HG02840 (cell line): ENCODE data around the gene OR10H5.
"Not testable (repeated sequence)": the region's sequence is repeated elsewhere in the genome, so short reads cannot be mapped to it uniquely, and the experiment has no call there.

Experiments
- ATAC-seq: cut with Tn5 transposase; IDR thresholded peaks from one replicate; pipeline ENCODE4 v1.9.1; 2021; ENCODE audit warnings: mild to moderate bottlenecking, moderate library complexity, moderate number of reproducible peaks; ENCODE audit not compliant: unreplicated experiment, low FRiP score

The OR10H5 gene, protein sequence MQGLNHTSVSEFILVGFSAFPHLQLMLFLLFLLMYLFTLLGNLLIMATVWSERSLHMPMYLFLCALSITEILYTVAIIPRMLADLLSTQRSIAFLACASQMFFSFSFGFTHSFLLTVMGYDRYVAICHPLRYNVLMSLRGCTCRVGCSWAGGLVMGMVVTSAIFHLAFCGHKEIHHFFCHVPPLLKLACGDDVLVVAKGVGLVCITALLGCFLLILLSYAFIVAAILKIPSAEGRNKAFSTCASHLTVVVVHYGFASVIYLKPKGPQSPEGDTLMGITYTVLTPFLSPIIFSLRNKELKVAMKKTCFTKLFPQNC

DNA sequence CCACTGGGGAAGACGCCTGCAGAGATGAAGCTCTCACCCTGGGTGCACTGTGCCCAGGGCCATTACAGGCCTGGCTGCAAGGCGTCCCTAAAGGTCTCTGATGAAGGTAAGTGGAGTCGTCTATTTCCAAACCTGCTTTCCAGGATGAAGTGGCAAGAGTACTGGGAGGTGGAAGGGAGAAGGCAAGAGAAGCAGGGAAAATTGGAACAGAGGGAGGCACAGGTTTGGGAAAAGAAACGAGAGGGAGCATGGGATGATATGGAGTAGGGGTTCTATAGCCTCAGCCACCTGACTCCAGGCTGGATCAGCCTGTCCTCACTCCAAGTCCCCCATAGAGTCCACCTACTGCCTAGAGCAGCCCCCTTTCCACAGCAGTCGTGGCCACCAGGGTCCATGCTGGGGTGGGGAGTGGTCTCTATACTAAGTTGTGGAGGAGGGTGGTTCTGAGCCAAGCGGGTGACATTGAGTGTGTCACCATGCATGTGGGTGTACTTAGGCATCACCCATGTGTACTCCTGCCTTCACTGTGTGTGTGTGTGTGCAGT, at the start of gene OR10H5:
Gene OR10H5, plus strand, starts transcription at position 51 of the 545 bp plus-strand sequence. CDS start 6,388 bp downstream, outside the sequence.
- ATAC-seq: no peak

DNA sequence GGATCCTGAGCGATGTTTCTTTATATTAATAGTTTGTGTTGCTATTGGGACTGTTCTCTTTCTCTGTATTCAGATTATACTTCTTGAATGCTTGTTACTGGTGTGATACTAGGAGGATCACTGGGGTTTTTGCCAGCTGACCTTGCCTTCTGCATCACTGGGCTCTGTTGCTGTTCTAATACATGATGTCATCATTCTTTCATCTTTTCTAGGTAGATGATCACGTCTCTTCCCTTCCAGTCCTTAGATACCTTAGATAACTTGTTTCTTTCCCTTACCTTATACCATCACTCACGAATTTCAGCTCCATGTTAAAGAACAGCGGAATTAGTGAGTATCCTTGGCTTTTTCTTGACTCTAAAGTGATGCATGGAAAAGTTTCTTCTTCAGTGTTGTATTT, 49.7 kb upstream of the OR10H5 start, which contains the start of gene OR10H3:
Gene OR10H3, plus strand, starts transcription at position 264 of the 400 bp plus-strand sequence. CDS start 3,408 bp downstream, outside the sequence.
- no peak for ATAC-seq

DNA sequence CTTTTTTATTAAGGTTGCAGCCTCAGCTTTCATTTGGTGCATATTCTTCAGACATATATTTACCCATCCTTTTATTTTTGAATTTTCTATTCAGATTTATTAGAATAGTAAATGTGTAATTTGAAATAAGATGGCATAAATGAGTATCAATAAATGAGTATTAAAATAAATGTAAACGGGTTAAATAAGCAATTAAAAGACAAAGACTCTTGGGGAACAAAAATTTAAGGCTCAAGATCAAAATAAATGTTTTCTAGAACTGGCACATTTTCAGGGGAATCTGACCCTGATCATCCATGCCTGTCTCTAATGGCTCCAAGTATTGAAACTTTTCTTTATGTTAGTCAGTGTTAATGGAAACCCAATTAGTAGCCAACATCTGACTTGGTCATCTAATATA, 46.7 kb upstream of the OR10H5 start:
- no peak for ATAC-seq

DNA sequence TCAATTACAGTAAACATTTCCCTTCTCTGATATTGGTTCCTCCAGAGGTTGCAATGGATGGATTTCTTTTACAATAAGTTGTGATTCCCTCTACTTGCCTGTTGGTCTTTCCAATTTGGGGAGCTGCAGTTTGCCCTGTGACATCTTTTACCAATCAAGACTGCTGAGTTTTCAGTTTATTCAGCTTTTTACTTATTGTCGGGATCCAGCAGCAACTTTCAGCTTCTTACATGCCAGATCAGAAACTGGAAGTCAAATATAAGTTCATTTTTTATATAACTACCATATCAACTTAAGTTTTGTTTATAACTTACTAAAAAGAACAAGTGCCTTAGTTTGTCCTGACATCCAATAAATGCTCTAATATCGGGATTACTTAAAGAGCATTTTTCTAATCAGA, 39.2 kb upstream of the OR10H5 start:
- no peak for ATAC-seq

DNA sequence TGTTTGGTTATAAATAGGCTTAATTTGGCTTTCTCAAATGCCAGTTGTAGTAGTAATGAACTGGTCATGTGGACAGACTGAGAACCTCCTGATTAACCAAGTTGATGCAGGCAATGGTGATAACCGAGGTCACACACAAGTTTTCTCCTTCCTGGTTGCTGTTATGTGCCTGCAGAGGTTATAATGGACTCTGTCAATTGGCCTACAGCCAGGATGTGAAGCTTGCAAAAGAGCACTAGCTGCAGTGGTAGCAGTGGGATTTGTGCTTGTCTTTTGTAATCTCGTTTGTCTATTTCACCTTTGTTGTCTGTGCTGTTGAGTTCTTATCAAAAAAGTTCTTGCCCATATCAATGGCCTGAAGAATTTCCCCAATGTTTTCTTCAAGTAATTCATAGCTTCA, 29.1 kb upstream of the OR10H5 start:
- ATAC-seq: no peak

DNA sequence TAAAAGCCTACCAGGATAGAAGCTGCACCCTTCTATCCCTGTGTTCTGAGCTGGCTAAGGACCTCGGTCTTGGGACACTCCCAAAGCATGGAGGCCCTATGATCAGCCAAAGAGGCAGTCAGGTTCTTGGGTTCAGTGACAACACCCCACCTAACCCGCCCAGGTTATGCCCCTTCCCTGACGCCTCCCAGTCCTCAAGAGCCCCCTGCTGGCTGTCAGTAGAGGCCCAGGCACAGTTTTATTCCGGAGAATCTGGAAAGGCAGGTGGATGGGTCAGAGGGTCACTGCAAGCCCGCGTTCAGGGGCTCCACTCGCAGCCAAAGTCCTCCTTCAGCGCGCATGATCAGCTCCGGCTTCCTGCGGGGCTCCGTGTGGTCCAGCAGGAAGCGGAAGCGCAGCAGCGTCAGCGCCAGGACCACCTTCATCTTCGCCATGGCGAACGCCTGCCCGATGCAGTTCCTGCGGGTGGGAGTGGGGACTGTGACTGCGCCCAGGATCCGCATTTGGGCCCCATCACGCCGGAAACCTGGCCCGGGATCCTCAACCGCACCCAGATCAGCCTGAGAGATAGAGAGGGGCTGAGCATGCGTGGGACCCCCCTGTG, 27.4 kb upstream of the OR10H5 start:
- no peak for ATAC-seq

DNA sequence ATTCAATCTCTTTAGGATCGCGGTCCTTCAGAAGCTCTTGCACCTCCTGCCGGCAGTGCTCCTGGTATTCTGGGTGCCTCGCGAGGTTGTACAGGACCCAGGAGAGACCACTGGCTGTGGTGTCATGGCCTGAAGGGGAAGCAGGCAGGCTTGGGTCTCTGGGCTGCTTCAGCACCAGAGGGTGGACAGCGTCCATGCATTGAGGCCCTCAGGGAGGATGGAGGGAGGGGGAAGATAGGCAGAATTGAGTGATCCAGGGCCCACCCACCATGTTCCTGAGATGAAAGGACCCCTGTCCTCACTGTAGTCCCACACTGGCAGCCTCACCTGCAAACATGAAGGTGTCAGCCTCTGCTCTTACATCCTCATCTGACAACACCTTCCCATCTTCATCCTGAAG, 17.9 kb upstream of the OR10H5 start:
- no peak for ATAC-seq

DNA sequence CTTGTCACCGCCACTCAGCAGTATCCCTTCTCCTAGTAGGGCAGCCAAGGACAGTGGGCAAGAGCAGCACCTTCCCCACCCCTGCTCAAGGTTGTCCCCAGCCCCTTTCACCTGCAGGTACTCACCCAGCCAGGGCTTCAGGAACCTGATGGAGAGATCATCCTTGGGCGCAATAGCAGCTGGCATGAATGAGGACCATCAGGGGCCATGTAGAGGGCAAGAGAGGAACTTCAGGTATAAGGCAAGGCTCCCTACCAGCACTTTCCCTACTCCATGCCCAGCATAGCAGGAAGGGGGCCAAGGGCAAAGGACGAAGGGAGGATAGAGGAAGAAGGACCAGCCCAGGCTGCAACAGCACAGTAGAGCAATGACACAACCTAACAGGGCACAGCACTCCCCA, 13.3 kb upstream of the OR10H5 start:
- ATAC-seq: not testable (repeated sequence)

DNA sequence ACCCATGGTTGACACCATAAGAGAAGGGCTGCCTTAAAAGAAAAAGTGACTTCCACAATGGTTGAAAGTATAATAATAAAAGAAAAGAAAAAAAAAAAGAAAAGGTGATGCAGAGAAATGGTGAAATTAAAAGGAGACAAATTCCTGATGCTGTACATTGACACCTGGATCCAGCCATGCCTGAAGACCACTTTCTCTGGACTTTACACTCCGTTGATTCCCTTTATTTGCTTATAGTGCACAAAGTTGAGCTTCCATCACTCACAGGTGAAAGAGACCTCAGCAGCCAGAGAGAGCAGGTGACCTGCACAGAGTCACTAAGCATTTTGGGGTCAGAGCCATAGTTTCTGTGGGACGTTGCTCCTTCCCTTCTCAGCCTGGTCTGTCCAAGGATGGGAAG, 12.2 kb upstream of the OR10H5 start:
- ATAC-seq: no peak

DNA sequence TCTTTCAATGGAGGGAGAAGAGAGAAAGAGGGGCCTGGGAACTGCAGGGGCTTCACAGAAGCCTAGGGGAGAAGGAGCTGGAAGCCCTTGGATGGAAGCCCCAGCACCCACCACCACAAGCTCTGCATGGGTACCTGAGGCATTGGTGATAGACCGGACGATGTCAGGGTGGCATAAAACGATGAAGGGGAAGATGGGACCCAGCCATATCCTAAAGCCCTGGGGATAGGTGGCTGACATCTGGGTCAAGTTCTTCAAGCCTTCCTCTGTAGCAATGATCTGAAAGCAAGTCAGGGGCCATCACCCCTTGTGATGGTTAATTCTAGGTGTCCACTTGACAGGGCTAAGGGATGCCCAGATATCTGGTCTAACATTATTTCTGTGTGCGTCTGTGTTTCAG, 11.2 kb upstream of the OR10H5 start:
- ATAC-seq: no peak

DNA sequence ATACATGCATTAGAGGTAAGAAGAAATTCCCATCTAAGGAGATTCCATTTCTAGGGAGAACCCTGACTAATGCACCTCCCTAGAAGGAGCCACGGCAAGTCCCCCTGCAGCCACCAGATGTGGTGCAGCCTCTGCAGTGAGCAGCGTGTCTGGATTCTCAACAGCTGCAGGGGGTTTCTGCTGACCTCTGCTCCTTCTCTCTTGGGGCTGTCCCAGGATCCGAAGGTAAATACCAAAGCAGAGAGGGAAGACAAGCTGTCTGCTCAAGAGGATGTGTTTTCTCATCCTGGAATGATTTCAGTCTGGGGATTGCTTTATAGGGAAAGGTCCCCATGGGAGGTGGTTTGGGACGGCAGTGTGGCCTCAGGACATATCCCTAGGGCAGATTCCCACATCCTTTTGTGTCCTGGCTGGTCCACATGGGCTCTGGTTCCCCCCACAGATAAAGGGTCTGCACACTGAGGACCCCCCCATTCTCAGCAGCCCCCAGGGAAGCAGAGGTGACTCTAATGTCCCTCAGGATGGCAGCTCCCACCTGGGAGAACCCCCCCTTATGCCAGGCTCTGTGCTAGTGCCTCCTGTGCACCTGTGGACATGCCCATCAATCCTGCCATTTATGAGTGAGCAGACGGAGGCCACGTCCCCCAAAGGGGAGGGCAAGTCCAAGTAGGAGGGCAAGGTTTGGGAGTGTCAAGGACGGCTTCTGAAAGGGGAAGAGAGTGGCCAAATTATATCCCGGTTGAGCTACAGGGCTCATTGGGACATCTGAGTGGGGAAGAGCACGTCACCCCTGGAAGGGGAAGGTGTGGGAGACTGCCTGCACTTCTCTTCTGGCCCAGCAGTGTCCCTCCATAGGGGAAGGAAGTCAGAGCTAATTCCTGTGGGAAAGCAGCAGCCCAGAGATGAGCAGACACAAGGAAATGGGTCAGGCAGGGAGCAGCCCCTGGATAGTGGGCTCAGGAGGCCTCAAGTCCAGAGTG, 10.2 kb upstream of the OR10H5 start:
- ATAC-seq: no peak

DNA sequence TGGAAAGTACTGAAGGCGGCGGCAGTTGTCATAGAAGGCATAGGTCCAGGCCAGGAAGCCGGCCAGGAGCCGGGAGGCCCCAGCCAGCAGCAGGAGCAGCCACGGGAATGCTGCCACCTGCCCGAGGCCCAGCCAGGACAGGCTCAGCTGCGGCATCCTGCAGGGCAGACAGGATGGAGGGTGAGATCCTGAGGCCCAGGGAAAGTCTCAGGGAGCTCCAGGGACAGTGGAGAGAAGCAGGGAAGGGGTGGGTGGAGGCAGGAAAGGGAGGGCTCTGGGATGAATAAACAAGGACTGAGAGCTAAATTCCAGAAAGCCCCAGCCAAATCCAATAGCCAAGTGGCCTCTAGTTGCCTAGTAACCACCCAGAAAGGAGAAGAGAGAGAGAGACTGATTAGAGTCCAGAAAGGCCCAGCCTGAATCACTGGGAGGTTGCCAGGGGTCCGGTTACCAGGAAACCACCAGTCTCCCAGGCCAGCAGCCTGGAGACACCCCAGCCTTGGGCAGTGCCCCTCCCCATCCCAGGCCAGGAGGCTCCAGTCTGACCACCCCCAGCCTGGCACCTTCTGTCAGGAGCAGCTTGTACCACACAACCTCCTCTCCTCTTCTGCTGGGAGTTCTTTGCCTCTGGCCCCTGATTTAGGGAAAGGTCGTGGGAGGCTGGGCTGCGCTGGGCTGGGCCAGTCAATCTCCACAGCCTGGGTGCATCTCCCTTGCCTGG, 7.5 kb upstream of the OR10H5 start:
- no peak for ATAC-seq

DNA sequence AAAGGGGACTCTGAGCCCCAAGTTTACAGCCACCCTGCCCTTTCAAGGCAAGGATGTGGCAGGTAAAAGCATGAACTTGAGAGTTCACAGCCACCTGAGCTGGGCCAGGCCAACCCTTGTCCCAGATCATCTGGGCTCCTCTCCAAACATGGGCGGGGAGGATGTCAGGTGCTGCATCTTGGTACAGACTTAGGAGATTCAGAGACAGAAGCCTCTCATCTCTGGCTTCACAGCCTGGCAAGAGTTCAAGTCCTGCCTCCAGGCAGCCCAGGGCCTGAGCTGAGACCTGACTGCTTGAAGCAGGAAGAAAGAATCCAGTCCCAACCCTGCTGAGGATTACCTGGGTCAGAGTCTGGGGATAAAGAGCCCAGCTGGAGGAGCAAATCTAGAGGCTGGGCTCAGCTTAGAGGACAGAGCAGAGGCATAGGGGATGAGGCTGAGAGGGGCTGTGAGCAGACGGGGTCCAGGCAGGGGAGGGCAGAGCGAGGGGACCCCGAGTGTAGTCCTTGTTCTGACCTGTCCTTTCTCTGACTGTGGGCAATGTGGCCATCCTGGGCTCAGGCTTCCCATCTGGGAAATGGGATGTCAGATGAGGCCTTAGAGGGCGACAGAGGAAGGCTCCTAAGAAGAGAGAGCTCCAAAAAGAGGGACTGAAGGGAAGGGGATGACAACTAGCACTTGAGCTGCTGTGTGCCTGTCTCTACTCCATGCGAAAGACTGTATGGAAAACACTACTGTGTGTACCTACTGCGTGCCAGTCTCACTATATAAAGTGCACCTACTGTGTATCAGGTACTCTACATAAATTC, 6.6 kb upstream of the OR10H5 start:
- ATAC-seq: no peak

DNA sequence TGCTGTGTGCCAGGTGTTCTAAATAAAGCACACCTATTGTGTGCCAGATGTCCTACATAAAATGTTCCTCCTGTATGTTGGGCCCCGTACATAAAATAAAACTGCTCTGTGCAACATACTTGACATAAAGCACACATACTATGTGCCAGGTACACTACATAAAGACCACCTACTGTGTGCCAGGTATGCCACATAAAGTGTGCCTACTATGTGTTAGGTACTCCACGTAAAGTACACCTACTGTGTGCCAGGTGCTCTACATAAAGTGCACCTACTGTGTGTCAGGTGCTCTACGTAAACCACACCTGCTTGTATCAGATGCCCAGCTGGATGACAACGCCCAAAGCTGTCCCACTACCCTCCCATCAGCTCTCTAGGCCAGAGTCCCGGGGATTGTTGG, 5.8 kb upstream of the OR10H5 start:
- no peak for ATAC-seq

DNA sequence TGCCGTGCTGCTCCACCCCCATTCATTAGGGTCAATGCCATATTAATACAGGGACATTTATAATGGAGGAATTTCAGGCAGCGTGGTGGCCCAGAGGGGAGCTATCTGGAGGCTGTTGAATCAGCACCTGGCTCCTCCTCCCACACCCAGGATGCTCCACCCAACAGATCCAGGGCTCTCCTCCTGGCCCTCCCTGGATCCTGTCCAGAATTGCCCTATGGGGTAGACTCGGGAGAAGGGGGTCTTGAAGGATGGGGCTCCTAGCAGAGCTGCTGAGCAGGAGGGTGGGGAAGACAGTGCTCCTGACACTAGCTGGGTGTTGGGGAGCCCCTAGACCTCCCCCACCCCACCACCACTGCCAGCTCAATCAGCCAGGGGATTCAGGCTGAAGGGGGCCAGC, 5.2 kb upstream of the OR10H5 start:
- no peak for ATAC-seq

DNA sequence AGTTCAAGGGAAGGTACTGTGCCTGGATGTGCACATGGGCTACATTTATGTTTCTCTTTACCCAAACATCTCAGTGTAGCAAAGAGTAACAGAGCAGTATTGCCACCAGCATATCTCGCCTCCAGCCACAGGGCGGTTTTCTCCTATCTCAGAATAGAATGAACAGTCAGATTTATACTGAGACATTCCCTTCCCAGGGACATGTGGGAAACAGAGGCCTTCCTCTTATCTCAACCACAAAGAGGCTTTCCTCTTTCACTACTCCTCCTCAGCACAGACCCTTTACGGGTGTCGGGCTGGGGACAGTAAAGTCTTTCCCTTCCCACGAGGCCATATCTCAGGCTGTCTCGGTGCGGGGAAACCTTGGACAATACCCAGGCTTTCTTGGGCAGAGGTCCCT, 4.6 kb upstream of the OR10H5 start:
- ATAC-seq: not testable (repeated sequence)

DNA sequence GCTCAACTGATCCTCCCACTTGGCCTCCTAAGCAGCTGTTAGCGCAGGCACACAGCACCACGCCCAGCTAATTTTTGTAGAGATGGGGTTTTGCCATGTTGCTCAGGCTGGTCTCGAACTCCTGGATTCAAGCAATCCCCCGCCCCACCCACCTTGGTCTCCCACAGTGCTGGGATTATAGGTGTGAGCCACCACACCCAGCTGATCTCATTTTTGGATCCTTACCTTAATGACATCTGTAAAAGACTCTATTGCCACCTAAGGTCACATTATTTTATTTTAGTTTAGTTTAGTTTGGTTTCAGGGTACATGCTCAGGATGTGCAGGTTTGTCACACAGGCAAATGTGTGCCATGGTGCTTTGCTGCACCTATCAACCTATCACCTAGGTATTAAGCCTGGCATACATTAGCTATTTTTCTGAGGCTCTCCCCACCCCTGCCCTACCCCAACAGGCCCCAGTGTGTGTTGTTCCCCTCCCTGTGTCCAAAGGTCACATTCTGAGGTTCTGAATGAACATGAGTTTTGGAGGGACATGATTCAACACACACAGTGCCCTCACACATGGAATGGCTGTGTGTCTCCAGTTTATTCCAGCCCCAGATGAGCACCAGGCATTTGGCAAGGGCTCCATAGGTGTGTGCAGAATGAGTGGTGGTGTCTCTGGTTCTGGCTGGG, 1.3 kb downstream of the OR10H5 start:
- ATAC-seq: no peak

DNA sequence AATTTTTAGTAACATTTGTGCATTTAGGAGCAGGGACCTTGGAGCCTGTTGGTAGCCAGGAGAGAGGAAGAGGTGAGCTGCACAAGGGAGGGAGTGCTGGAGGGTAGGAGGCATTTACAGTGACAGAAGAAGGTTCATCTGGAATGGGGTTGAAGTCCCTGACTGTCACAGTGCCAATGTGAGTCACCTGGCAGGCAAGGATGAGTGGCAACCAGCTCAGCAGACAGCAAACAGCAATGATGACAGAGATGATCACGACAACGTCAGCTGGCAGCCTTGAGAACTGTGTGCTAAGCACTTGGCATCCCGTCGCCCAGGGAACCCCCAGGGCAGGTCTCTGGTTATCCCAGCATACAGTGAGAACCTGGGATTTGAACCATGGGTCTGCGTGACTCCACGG, 2.6 kb downstream of the OR10H5 start:
- no peak for ATAC-seq

DNA sequence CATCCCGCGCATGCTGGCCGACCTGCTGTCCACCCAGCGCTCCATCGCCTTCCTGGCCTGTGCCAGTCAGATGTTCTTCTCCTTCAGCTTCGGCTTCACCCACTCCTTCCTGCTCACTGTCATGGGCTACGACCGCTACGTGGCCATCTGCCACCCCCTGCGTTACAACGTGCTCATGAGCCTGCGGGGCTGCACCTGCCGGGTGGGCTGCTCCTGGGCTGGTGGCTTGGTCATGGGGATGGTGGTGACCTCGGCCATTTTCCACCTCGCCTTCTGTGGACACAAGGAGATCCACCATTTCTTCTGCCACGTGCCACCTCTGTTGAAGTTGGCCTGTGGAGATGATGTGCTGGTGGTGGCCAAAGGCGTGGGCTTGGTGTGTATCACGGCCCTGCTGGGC, 6.8 kb downstream of the OR10H5 start:
- ATAC-seq: not testable (repeated sequence)
